ENCODE measurements around the gene GINS2.

Gene GINS2

GRCh38 chr16:85642762-85643358, 45.9 kb downstream of the GINS2 start:
- TF ChIP-seq ISL1 (CRISPR knock-in tag; IDR thresholded peaks at IDR 0.05) (no peak), ZFP3 (CRISPR knock-in tag; IDR thresholded peaks at IDR 0.05) (no peak), BACH2 (CRISPR knock-in tag; IDR thresholded peaks at IDR 0.05; ENCODE audit: borderline replicate concordance) (no peak), TCF4 (CRISPR knock-in tag; IDR thresholded peaks at IDR 0.05; ENCODE audit: borderline replicate concordance) (no peak), ZFP30 (CRISPR knock-in tag; IDR thresholded peaks at IDR 0.05) (no peak), ZNF565 (CRISPR knock-in tag; conservative IDR thresholded peaks at IDR 0.05; ENCODE audit: low read depth) (no peak), RARB (CRISPR knock-in tag; IDR thresholded peaks at IDR 0.05) (no peak), PPARA (CRISPR knock-in tag; IDR thresholded peaks at IDR 0.05; ENCODE audit: borderline replicate concordance) (no peak), TOX (CRISPR knock-in tag; IDR thresholded peaks at IDR 0.05; ENCODE audit: borderline replicate concordance) (no peak), ZNF8 (CRISPR knock-in tag; IDR thresholded peaks at IDR 0.05) (no peak), CSDC2 (CRISPR knock-in tag; IDR thresholded peaks at IDR 0.05) (no peak), PATZ1 (CRISPR knock-in tag; IDR thresholded peaks at IDR 0.05; ENCODE audit: borderline replicate concordance) (no peak), OSR1 (CRISPR knock-in tag; IDR thresholded peaks at IDR 0.05) (no peak), SNAI2 (CRISPR knock-in tag; IDR thresholded peaks at IDR 0.05) (no peak), ZNF70 (CRISPR knock-in tag; IDR thresholded peaks at IDR 0.05) (no peak), ZC3H10 (CRISPR knock-in tag; IDR thresholded peaks at IDR 0.05) (no peak), CREB5 (CRISPR knock-in tag; IDR thresholded peaks at IDR 0.05; ENCODE audit: low read depth) (no peak), GLIS3 (CRISPR knock-in tag; IDR thresholded peaks at IDR 0.05) (no peak), ESRRG (CRISPR knock-in tag; IDR thresholded peaks at IDR 0.05) (no peak)
- ATAC-seq = no peak

- ATAC-seq = no peak
- no peak for TF ChIP-seq TSHZ2 (CRISPR knock-in tag; IDR thresholded peaks at IDR 0.05)
- no peak for TF ChIP-seq ZFP30 (CRISPR knock-in tag; IDR thresholded peaks at IDR 0.05)
- no peak for TF ChIP-seq ZNF70 (CRISPR knock-in tag; IDR thresholded peaks at IDR 0.05)
- TF ChIP-seq POU6F1 (CRISPR knock-in tag; IDR thresholded peaks at IDR 0.05; ENCODE audit: borderline replicate concordance, low read depth) = no peak
- no peak for TF ChIP-seq CSRNP3 (CRISPR knock-in tag; IDR thresholded peaks at IDR 0.05)
- no peak for TF ChIP-seq PPARA (CRISPR knock-in tag; IDR thresholded peaks at IDR 0.05; ENCODE audit: borderline replicate concordance)
- no peak for TF ChIP-seq ZNF8 (CRISPR knock-in tag; IDR thresholded peaks at IDR 0.05)
- no peak for TF ChIP-seq ISL1 (CRISPR knock-in tag; IDR thresholded peaks at IDR 0.05)
- TF ChIP-seq TOX (CRISPR knock-in tag; IDR thresholded peaks at IDR 0.05; ENCODE audit: borderline replicate concordance) = no peak
- TF ChIP-seq SNAI2 (CRISPR knock-in tag; IDR thresholded peaks at IDR 0.05) = no peak
- no peak for TF ChIP-seq CSDC2 (CRISPR knock-in tag; IDR thresholded peaks at IDR 0.05)
- no peak for TF ChIP-seq ZFP3 (CRISPR knock-in tag; IDR thresholded peaks at IDR 0.05)
- TF ChIP-seq GLIS3 (CRISPR knock-in tag; IDR thresholded peaks at IDR 0.05) = no peak
- no peak for TF ChIP-seq ARNTL (CRISPR knock-in tag; IDR thresholded peaks at IDR 0.05; ENCODE audit: borderline replicate concordance, low read depth)
- no peak for TF ChIP-seq PATZ1 (CRISPR knock-in tag; IDR thresholded peaks at IDR 0.05; ENCODE audit: borderline replicate concordance)
Observed at GRCh38 chr16:85641776-85642176, 47.0 kb downstream of the GINS2 start.
